K562 (cell line): Measurements from ENCODE around the gene CD2. TPM values are rescaled to one million over a fixed set of nuclear protein-coding genes. Genes with fewer than 3 reads are reported as not detected.

Source experiments
- MGA ChIP-seq: fragments of 450-650 bp; IDR thresholded peaks from 2 replicates; pipeline ENCODE4 v1.6.1; 2016; ENCODE audit warnings: mild to moderate bottlenecking, moderate library complexity
- polyA plus RNA-seq, 8 experiments: library from polyadenylated mRNA; depleted of rRNA in 4 of 8; stranded (reverse) in 5 of 8; unstranded in 3 of 8; fragments of >200 nt; fragmentation: Nextera tagmentation in 2 of 8; fragmentation: Illumina TruSeq in 1 of 8; extraction: Ambion mirVana in 2 of 8; extraction: Trizol in 1 of 8; gene quantifications; 2 replicates each; pipeline versions ENCODE4 v1.2.1 to v1.2.3, GENCODE V29; 2011 to 2014; ENCODE audit warnings: inconsistent platforms in 1 of 8, missing spikeins in 1 of 8
- total RNA-seq, 7 experiments: library from RNA; depleted of rRNA in 6 of 7; stranded (reverse); fragments of >200 nt in 6 of 7; fragmentation: Illumina TruSeq in 2 of 7; extraction: Trizol in 2 of 7; gene quantifications; 2 replicates each; pipeline versions ENCODE4 v1.2.1 to v1.2.3, GENCODE V29; 2011 to 2021; ENCODE audit warnings: low replicate concordance in 1 of 7

Gene CD2
- total and polyA plus RNA-seq, 9 of the 15 experiments (the other 6 are each of a cell fraction or from before 2014, with no cell fraction given), result 0.07 to 0.16 TPM; not detected in 7

- TF ChIP-seq MGA, result peak; percentile 82
Observed at GRCh38 chr1:116762781-116763115, 8.5 kb downstream of the CD2 start (continued).
